Gastroesophageal sphincter (tissue), 4 donors: ENCODE results near the gene PSMD2. TPM values are rescaled to one million over a fixed set of nuclear protein-coding genes. Genes with fewer than 3 reads are reported as not detected.

Source experiments
- ATAC-seq: fragments of 150-250 bp; one replicate; pipeline ENCODE4 v1.9.1; 2016; ENCODE audit warnings: mild to moderate bottlenecking, moderate library complexity
- H3K27ac ChIP-seq, 4 donors: fragments of 200-600 bp; sonication (generic) in 3 of 4; 1 replicate in 3 of 4; 2 replicates in 1 of 4; pipeline ENCODE4 v1.5.1; 2016 to 2019
- H3K27me3 ChIP-seq: fragments of 200-600 bp; sonication (generic); one replicate; pipeline ENCODE4 v1.5.1; 2019
- H3K36me3 ChIP-seq, 2 donors: fragments of 200-600 bp; sonication (generic); one replicate each; pipeline ENCODE4 v1.5.1; 2019; ENCODE audit warnings: control low read depth in 1 of 2
- H3K4me1 ChIP-seq, 3 donors: fragments of 200-600 bp; sonication (generic); 1 replicate in 2 of 3; 2 replicates in 1 of 3; pipeline ENCODE4 v1.5.1; 2016 to 2019; ENCODE audit warnings: control low read depth in 2 of 3
- H3K4me3 ChIP-seq, 2 donors: fragments of 200-600 bp; sonication (generic); one replicate each; pipeline ENCODE4 v1.5.1; 2019; ENCODE audit warnings: mild to moderate bottlenecking in 1 of 2, moderate library complexity in 1 of 2
- H3K9me3 ChIP-seq, 3 donors: fragments of 200-600 bp; sonication (generic); one replicate each; pipeline ENCODE4 v1.5.1; 2017 to 2019; ENCODE audit warnings: control low read depth in 2 of 3
- CTCF ChIP-seq, 4 experiments: fragments of 200-600 bp in 2 of 4; fragments of 450-650 bp in 2 of 4; sonication (generic) in 1 of 4; IDR thresholded peaks; one replicate each; pipeline ENCODE4 v1.5.1; 2017 to 2019; ENCODE audit warnings: antibody characterized with exemption in 4 of 4, mild to moderate bottlenecking in 2 of 4, moderate library complexity in 2 of 4
- EP300 ChIP-seq: sonication (generic); formaldehyde crosslinking; IDR thresholded peaks from one replicate; pipeline ENCODE4 v1.6.1; 2017; ENCODE audit warnings: antibody characterized with exemption, mild to moderate bottlenecking
- POLR2A ChIP-seq, 2 donors: fragments of 450-650 bp; IDR thresholded peaks; one replicate each; pipeline ENCODE4 v1.6.1; 2017; ENCODE audit warnings: antibody characterized with exemption in 2 of 2, mild to moderate bottlenecking in 2 of 2, moderate library complexity in 1 of 2
- POLR2AphosphoS5 ChIP-seq: sonication (generic); formaldehyde crosslinking; IDR thresholded peaks from one replicate; pipeline ENCODE4 v1.6.1; 2017; ENCODE audit warnings: antibody characterized with exemption
- WGBS, 2 donors: methylation state at CpG; one replicate each; pipeline ENCODE4 v1.1.5; 2018; ENCODE audit warnings: low coverage in 1 of 2; 5-methylcytosine and 5-hydroxymethylcytosine counted together
- total RNA-seq, 4 donors: library from RNA; depleted of rRNA; stranded (reverse); fragments of >200 nt; gene quantifications; one replicate each; pipeline ENCODE4 v1.1.0, GENCODE V29; 2016

PSMD2 gene
- total RNA-seq, 4 donors from 2014 or later, result 225 to 365 (median 273) TPM

GRCh38 chr3:184284696-184285095 is 14.3 kb upstream of the PSMD2 start:
- Histone ChIP-seq H3K4me3 (no peak overlapping the region), H3K9me3 (no peaks in the 10 kb centered on the region), H3K27ac (no peak overlapping the region), H3K36me3 (no peaks in the 10 kb centered on the region), H3K4me1 (no peaks in the 10 kb centered on the region), H3K27me3 (peaks cover 33% of the 10 kb centered on the region)
- peak; percentile 63 for ATAC-seq
- WGBS, 2 donors, result 6 to 19% methylated on average over 3 of the region's 4 CpGs
- TF ChIP-seq EP300 (no peak), CTCF (IDR thresholded peaks at IDR 0.05) (peak in 2 of 4 experiments; percentile 11 to 23), POLR2A (IDR thresholded peaks at IDR 0.05) (no peak), POLR2AphosphoS5 (no peak)

- Histone ChIP-seq H3K4me3 (no peak overlapping the region), H3K9me3 (no peaks in the 10 kb centered on the region), H3K27me3 (peaks cover 60% of the 10 kb centered on the region), H3K36me3 (no peaks in the 10 kb centered on the region), H3K4me1 (no peaks in the 10 kb centered on the region), H3K27ac (no peak overlapping the region)
- WGBS, 2 donors, result 0 to 6% methylated on average over 2 to 7 of the region's 10 CpGs
- no peak for ATAC-seq
- TF ChIP-seq POLR2AphosphoS5 (no peak), CTCF (IDR thresholded peaks at IDR 0.05) (peak in 2 of 4 experiments; percentile 48 to 59), POLR2A (IDR thresholded peaks at IDR 0.05) (no peak), EP300 (no peak)
Observed at GRCh38 chr3:184289426-184289938, 9.6 kb upstream of the PSMD2 start.

- Histone ChIP-seq H3K27ac (no peak overlapping the region), H3K4me1 (no peaks in the 10 kb centered on the region), H3K9me3 (no peaks in the 10 kb centered on the region), H3K4me3 (no peak overlapping the region), H3K36me3 (no peaks in the 10 kb centered on the region), H3K27me3 (peaks cover 60% of the 10 kb centered on the region)
- ATAC-seq, result no peak
- 60% methylated on average over 3 of the region's 10 CpGs; no CpG with 5 or more reads in 1 of the 2 donors for WGBS, 2 donors
- TF ChIP-seq CTCF (IDR thresholded peaks at IDR 0.05) (no peak), EP300 (no peak), POLR2A (IDR thresholded peaks at IDR 0.05) (no peak), POLR2AphosphoS5 (no peak)
Observed at GRCh38 chr3:184290331-184290730, 8.7 kb upstream of the PSMD2 start.

GRCh38 chr3:184291044-184291737 is 7.8 kb upstream of the PSMD2 start:
- no peak for ATAC-seq
- Histone ChIP-seq H3K9me3 (no peaks in the 10 kb centered on the region), H3K4me3 (no peak overlapping the region), H3K27ac (no peak overlapping the region), H3K36me3 (no peaks in the 10 kb centered on the region), H3K27me3 (peaks cover 56% of the 10 kb centered on the region), H3K4me1 (no peaks in the 10 kb centered on the region)
- TF ChIP-seq CTCF (IDR thresholded peaks at IDR 0.05), result no peak
- no peak for TF ChIP-seq EP300
- TF ChIP-seq POLR2A (IDR thresholded peaks at IDR 0.05), result no peak
- no peak for TF ChIP-seq POLR2AphosphoS5
- WGBS, 2 donors, result 100% methylated on average over 1 to 2 of the region's 22 CpGs
